Neural crest cell (in vitro differentiated cells): Measurements from ENCODE around the gene PPDPF. TPM values are rescaled to one million over a fixed set of nuclear protein-coding genes. Genes with fewer than 3 reads are reported as not detected.

Experiments
- DNase-seq: peaks from one replicate; pipeline ENCODE4 v3.0.0; 2021; ENCODE audit warnings: low read depth, mixed read lengths, low spot score
- H3K27ac Mint-ChIP-seq: one replicate; pipeline ENCODE4 v1.8.0; 2021; ENCODE audit warnings: mild to moderate bottlenecking, mixed read lengths; ENCODE audit not compliant: unreplicated experiment
- H3K27me3 Mint-ChIP-seq: 2 replicates; pipeline ENCODE4 v1.8.0; 2021; ENCODE audit warnings: low read depth, mild to moderate bottlenecking, mixed read lengths
- H3K36me3 Mint-ChIP-seq: 2 replicates; pipeline ENCODE4 v1.8.0; 2021; ENCODE audit warnings: low read depth, mild to moderate bottlenecking, mixed read lengths
- H3K4me1 Mint-ChIP-seq: 2 replicates; pipeline ENCODE4 v1.8.0; 2021; ENCODE audit warnings: mixed read lengths
- H3K4me3 Mint-ChIP-seq: one replicate; pipeline ENCODE4 v1.8.0; 2021; ENCODE audit warnings: mild to moderate bottlenecking, mixed read lengths
- H3K9me3 Mint-ChIP-seq: 2 replicates; pipeline ENCODE4 v1.8.0; 2021; ENCODE audit warnings: mixed read lengths
- total RNA-seq: library from RNA; stranded (reverse); gene quantifications from 2 replicates; pipeline ENCODE4 v1.2.1, GENCODE V29; 2021
- TF ChIP-seq, protein P1 (sequence below): fragments of 200-600 bp; sonication (generic); conservative IDR thresholded peaks from 2 replicates; pipeline ENCODE4 v1.5.0; 2021; ENCODE audit warnings: antibody characterized with exemption, mild to moderate bottlenecking

Gene PPDPF
- total RNA-seq, 1 donor from 2014 or later, result 201 TPM

DNA sequence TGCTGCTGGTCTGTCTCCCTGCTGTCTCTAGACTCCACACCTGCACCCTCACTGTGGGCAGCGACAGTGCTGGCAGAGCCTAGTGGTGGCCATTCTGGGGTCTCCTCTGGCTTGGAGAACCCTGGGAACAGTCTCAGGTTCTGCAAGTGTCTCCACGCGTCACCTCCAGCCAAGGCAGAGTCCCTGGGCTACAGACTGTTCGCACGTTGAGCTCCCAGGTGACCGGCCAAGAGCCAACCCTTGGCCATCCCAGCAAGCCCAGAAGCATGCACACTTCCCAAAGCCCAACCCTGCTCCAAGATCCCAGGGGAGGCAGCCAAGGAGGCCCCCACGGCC lies 26.5 kb upstream of the PPDPF start:
- TF ChIP-seq, protein P1, sequence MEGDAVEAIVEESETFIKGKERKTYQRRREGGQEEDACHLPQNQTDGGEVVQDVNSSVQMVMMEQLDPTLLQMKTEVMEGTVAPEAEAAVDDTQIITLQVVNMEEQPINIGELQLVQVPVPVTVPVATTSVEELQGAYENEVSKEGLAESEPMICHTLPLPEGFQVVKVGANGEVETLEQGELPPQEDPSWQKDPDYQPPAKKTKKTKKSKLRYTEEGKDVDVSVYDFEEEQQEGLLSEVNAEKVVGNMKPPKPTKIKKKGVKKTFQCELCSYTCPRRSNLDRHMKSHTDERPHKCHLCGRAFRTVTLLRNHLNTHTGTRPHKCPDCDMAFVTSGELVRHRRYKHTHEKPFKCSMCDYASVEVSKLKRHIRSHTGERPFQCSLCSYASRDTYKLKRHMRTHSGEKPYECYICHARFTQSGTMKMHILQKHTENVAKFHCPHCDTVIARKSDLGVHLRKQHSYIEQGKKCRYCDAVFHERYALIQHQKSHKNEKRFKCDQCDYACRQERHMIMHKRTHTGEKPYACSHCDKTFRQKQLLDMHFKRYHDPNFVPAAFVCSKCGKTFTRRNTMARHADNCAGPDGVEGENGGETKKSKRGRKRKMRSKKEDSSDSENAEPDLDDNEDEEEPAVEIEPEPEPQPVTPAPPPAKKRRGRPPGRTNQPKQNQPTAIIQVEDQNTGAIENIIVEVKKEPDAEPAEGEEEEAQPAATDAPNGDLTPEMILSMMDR, result no peak
- Mint-ChIP-seq H3K27me3 (peaks cover 44% of the 10 kb centered on the region), H3K4me3 (no peak overlapping the region), H3K9me3 (peaks cover 6% of the 10 kb centered on the region), H3K27ac (no peak overlapping the region), H3K36me3 (no peaks in the 10 kb centered on the region), H3K4me1 (no peaks in the 10 kb centered on the region)
- no peak for DNase-seq

GRCh38 chr20:63494420-63495166 lies 26.0 kb upstream of the PPDPF start:
- H3K36me3 Mint-ChIP-seq, result no peaks in the 10 kb centered on the region
- no peak for DNase-seq
- H3K27me3 Mint-ChIP-seq, result peaks cover 40% of the 10 kb centered on the region
- peaks cover 6% of the 10 kb centered on the region for H3K9me3 Mint-ChIP-seq
- no peaks in the 10 kb centered on the region for H3K4me1 Mint-ChIP-seq
- TF ChIP-seq, protein P1, result no peak
- H3K27ac Mint-ChIP-seq, result no peak overlapping the region
- H3K4me3 Mint-ChIP-seq, result no peak overlapping the region

DNA sequence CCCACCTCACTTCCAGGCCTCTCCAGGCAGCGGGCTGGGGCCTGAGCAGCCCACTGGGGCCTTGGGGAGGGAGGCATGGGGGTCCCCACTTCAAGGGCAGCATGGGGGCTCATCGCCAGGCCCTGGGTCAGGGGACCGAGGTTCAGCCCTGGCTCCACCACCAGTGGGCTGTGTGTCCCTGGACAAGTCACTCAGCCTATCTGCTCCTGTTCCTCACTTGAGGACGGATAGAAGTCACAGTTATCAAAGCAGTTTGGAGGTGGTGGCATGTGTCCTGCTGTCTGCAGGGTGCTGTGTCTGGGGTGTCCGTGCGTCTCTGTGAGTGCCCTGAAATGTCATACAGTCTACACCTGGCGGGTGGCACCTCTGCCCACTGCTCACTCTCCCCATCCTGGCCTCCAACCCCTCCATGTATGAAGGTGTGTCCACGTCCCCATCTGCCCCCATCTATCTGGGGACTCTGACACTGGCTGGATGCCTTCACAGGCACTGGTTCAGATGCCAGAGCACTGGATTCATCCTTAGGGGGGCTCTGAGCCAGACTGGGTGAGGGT lies 25.3 kb upstream of the PPDPF start:
- no peaks in the 10 kb centered on the region for H3K4me1 Mint-ChIP-seq
- no peak for DNase-seq
- H3K9me3 Mint-ChIP-seq, result peaks cover 6% of the 10 kb centered on the region
- H3K27ac Mint-ChIP-seq, result no peak overlapping the region
- TF ChIP-seq, protein P1, result no peak
- peaks cover 40% of the 10 kb centered on the region for H3K27me3 Mint-ChIP-seq
- H3K4me3 Mint-ChIP-seq, result no peak overlapping the region
- H3K36me3 Mint-ChIP-seq, result no peaks in the 10 kb centered on the region

GRCh38 chr20:63495741-63496595 lies 24.6 kb upstream of the PPDPF start:
- Mint-ChIP-seq H3K4me1 (no peaks in the 10 kb centered on the region), H3K9me3 (peaks cover 6% of the 10 kb centered on the region), H3K36me3 (no peaks in the 10 kb centered on the region), H3K4me3 (peak overlapping the region; percentile 57), H3K27me3 (peaks cover 41% of the 10 kb centered on the region), H3K27ac (no peak overlapping the region)
- DNase-seq, result peak; percentile 77
- TF ChIP-seq, protein P1, result peak; percentile 96

- H3K27me3 Mint-ChIP-seq, result peaks cover 41% of the 10 kb centered on the region
- H3K9me3 Mint-ChIP-seq, result peaks cover 6% of the 10 kb centered on the region
- H3K4me3 Mint-ChIP-seq, result no peak overlapping the region
- DNase-seq, result no peak
- no peak overlapping the region for H3K27ac Mint-ChIP-seq
- H3K36me3 Mint-ChIP-seq, result no peaks in the 10 kb centered on the region
- H3K4me1 Mint-ChIP-seq, result no peaks in the 10 kb centered on the region
- TF ChIP-seq, protein P1, result no peak
Observed at GRCh38 chr20:63496596-63497120, 23.9 kb upstream of the PPDPF start.
